Stimulated activated memory B cell treated with anti-CD40 and anti-IgM and Interleukin-4, amounts not matched to agents 10 μg/mL and 1 μg/mL and 100 μg/mL, for 72 hours (primary cell): ENCODE results near the gene TMEM181.
"Not testable (repeated sequence)": the region's sequence is repeated elsewhere in the genome, so short reads cannot be mapped to it uniquely, and the experiment has no call there.

Experiments
- ATAC-seq: fragments of 150-1000 bp; cut with Tn5 transposase; 2 replicates; pipeline ENCODE4 v1.10.0; 2021
- H3K27ac Mint-ChIP-seq: one replicate; pipeline ENCODE4 v1.8.0; 2022; ENCODE audit warnings: mild to moderate bottlenecking, mixed read lengths
- H3K27me3 Mint-ChIP-seq: one replicate; pipeline ENCODE4 v1.8.0; 2022; ENCODE audit warnings: mixed read lengths
- H3K36me3 Mint-ChIP-seq: one replicate; pipeline ENCODE4 v1.8.0; 2022; ENCODE audit warnings: mixed read lengths
- H3K4me1 Mint-ChIP-seq: one replicate; pipeline ENCODE4 v1.8.0; 2022; ENCODE audit warnings: mixed read lengths
- H3K4me3 Mint-ChIP-seq: one replicate; pipeline ENCODE4 v1.8.0; 2022; ENCODE audit warnings: mild to moderate bottlenecking, moderate library complexity, mixed read lengths
- H3K9me3 Mint-ChIP-seq: one replicate; pipeline ENCODE4 v1.8.0; 2022; ENCODE audit warnings: mixed read lengths

TMEM181 gene

GRCh38 chr6:158674342-158675131, 114.6 kb downstream of the TMEM181 start:
- Mint-ChIP-seq H3K4me3 (no peak overlapping the region), H3K27ac (no peak overlapping the region), H3K4me1 (no peaks in the 10 kb centered on the region), H3K9me3 (no peaks in the 10 kb centered on the region), H3K36me3 (peaks cover 8% of the 10 kb centered on the region), H3K27me3 (no peaks in the 10 kb centered on the region)
- ATAC-seq, result no peak

GRCh38 chr6:158677094-158677493, 117.2 kb downstream of the TMEM181 start:
- not testable (repeated sequence) for H3K27me3 Mint-ChIP-seq, H3K4me3 Mint-ChIP-seq, H3K4me1 Mint-ChIP-seq, H3K27ac Mint-ChIP-seq, ATAC-seq, H3K36me3 Mint-ChIP-seq, H3K9me3 Mint-ChIP-seq

GRCh38 chr6:158677906-158678578, 118.2 kb downstream of the TMEM181 start:
- Mint-ChIP-seq H3K4me1 (no peaks in the 10 kb centered on the region), H3K4me3 (no peak overlapping the region), H3K9me3 (no peaks in the 10 kb centered on the region), H3K36me3 (peaks cover 6% of the 10 kb centered on the region), H3K27me3 (no peaks in the 10 kb centered on the region), H3K27ac (no peak overlapping the region)
- ATAC-seq, result no peak

- no peaks in the 10 kb centered on the region for H3K4me1 Mint-ChIP-seq
- H3K36me3 Mint-ChIP-seq, result peaks cover 13% of the 10 kb centered on the region
- H3K4me3 Mint-ChIP-seq, result no peak overlapping the region
- no peaks in the 10 kb centered on the region for H3K27me3 Mint-ChIP-seq
- H3K9me3 Mint-ChIP-seq, result no peaks in the 10 kb centered on the region
- ATAC-seq, result no peak
- no peak overlapping the region for H3K27ac Mint-ChIP-seq
Measured at GRCh38 chr6:158680015-158680414, 120.1 kb downstream of the TMEM181 start.

GRCh38 chr6:158680481-158680880, 120.6 kb downstream of the TMEM181 start:
- ATAC-seq, result no peak
- H3K4me3 Mint-ChIP-seq, result no peak overlapping the region
- peaks cover 13% of the 10 kb centered on the region for H3K36me3 Mint-ChIP-seq
- H3K9me3 Mint-ChIP-seq, result no peaks in the 10 kb centered on the region
- no peak overlapping the region for H3K27ac Mint-ChIP-seq
- no peaks in the 10 kb centered on the region for H3K27me3 Mint-ChIP-seq
- no peaks in the 10 kb centered on the region for H3K4me1 Mint-ChIP-seq

- H3K4me1 Mint-ChIP-seq, result peaks cover 31% of the 10 kb centered on the region
- no peak for ATAC-seq
- H3K27ac Mint-ChIP-seq, result no peak overlapping the region
- no peak overlapping the region for H3K4me3 Mint-ChIP-seq
- H3K27me3 Mint-ChIP-seq, result no peaks in the 10 kb centered on the region
- H3K9me3 Mint-ChIP-seq, result no peaks in the 10 kb centered on the region
- peaks cover 13% of the 10 kb centered on the region for H3K36me3 Mint-ChIP-seq
Measured at GRCh38 chr6:158684311-158684710, 124.4 kb downstream of the TMEM181 start.

- H3K27ac Mint-ChIP-seq, result no peak overlapping the region
- H3K4me3 Mint-ChIP-seq, result no peak overlapping the region
- H3K9me3 Mint-ChIP-seq, result no peaks in the 10 kb centered on the region
- no peak for ATAC-seq
- no peaks in the 10 kb centered on the region for H3K27me3 Mint-ChIP-seq
- peaks cover 36% of the 10 kb centered on the region for H3K4me1 Mint-ChIP-seq
- H3K36me3 Mint-ChIP-seq, result peaks cover 13% of the 10 kb centered on the region
Measured at GRCh38 chr6:158684745-158685324, 124.9 kb downstream of the TMEM181 start.
